Measurements from ENCODE around the gene CLASP2. TPM values are rescaled to one million over a fixed set of nuclear protein-coding genes. Genes with fewer than 3 reads are reported as not detected.

Gene CLASP2
- total and polyA plus RNA-seq, 2 of the 4 experiments (the other 2 are of a cell fraction): 11.9 to 49.1 TPM

DNA sequence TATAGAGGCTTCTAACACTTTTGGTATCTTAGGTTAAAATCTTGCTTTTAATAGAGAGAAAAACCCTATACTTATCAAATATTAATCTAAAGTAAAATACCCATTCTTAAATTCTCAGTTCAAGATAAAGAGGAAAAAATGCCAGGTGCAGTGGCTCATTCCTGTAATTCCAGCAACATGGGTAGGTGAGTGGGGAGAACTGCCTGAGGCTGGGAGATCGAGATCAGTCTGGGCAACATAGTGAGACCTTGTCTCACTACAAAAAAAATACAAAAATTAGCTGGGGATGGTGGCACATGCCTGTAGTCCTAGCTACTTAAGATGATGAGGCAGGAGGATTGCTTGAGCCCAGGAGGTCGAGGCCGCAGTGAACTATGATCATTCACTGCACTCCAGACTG is 135.8 kb downstream of the CLASP2 start:
- Histone ChIP-seq H2AK5ac (ENCODE audit: low read depth, low read length) (no peak overlapping the region), H3K4ac (ENCODE audit: low read depth, low read length) (no peak overlapping the region), H3K79me1 (ENCODE audit: low read depth in 1 of 2, low read length in 2 of 2) (peaks cover 0 to under 1% of the 10 kb centered on the region in 2 experiments; a peak in 1 of 4 replicates), H3K9me1 (ENCODE audit: insufficient read depth, low read length) (peaks cover 3% of the 10 kb centered on the region), H3K9ac (ENCODE audit: low read depth, low read length) (no peak overlapping the region), H3K4me2 (ENCODE audit: low read depth, low read length) (no peak overlapping the region), H4K5ac (ENCODE audit: low read depth, low read length) (no peak overlapping the region), H3K4me1 (ENCODE audit: control insufficient read depth, insufficient read depth, low read length) (peaks cover 3% of the 10 kb centered on the region; the same call in 1 of the 2 replicates), H3K14ac (replicated peaks; ENCODE audit: low read depth, low read length) (no peak overlapping the region), H3K27me3 (ENCODE audit: control insufficient read depth, insufficient read depth, low read length) (no peaks in the 10 kb centered on the region), H4K8ac (ENCODE audit: low read depth in 2 of 2, low read length in 2 of 2) (no peak overlapping the region), H4K91ac (ENCODE audit: insufficient read depth, low read depth, low read length) (no peak overlapping the region), H2AFZ (replicated peaks; ENCODE audit: low read length, poor library complexity) (no peak overlapping the region), H3K27ac (ENCODE audit: insufficient read depth, low read length) (no peak overlapping the region), H3K36me3 (ENCODE audit: control insufficient read depth, insufficient read depth, low read length) (peaks cover 2% of the 10 kb centered on the region; the same call in 1 of the 2 replicates), H3K18ac (ENCODE audit: low read depth, low read length) (no peak overlapping the region), H3K56ac (ENCODE audit: extremely low read depth, insufficient read depth, low read length) (no peak overlapping the region), H2BK20ac (ENCODE audit: low read depth, low read length) (no peak overlapping the region), H3K9me3 (ENCODE audit: control insufficient read depth, insufficient read depth, low read length) (no peaks in the 10 kb centered on the region), H3K4me3 (ENCODE audit: insufficient read depth, low read depth, low read length) (no peak overlapping the region), H4K20me1 (ENCODE audit: insufficient read depth, low read length) (no peaks in the 10 kb centered on the region), H2BK5ac (ENCODE audit: low read depth, low read length, poor library complexity, severe bottlenecking) (no peak overlapping the region), H2BK15ac (ENCODE audit: low read depth, low read length) (no peak overlapping the region), H2BK120ac (ENCODE audit: low read depth, low read length) (no peak overlapping the region), H2AK9ac (replicated peaks; ENCODE audit: low read depth, low read length, poor library complexity) (no peak overlapping the region), H3K23ac (ENCODE audit: low read depth, low read length) (no peak overlapping the region)
- ATAC-seq (ENCODE audit: low read depth): no peak
- dilution Hi-C loops (cut with HindIII; ENCODE audit: low sequenced_read_pairs, unreplicated experiment) (no loop called here), intact Hi-C loops (cut with micrococcal nuclease) (no loop called here), in situ Hi-C loops (cut with MboI; ENCODE audit: low sequenced_read_pairs) (no loop called here)
- ChIA-PET POLR2A (ENCODE audit: unreplicated experiment) (no interaction called here), CTCF (no interaction called here)
- WGBS, 2 experiments (ENCODE audit: extremely low coverage in 2 of 2, insufficient read length in 1 of 2): no CpG with 5 or more reads among the region's 3 CpGs
- BruUV-seq (replicated peaks): no TSS peak
- TF ChIP-seq CEBPB (IDR thresholded peaks at IDR 0.05; ENCODE audit: low read depth, low read length) (no peak), RFX5 (IDR thresholded peaks at IDR 0.05; ENCODE audit: low read depth, low read length) (no peak), MAZ (IDR thresholded peaks at IDR 0.05; ENCODE audit: borderline replicate concordance, low read depth, low read length) (no peak), RCOR1 (IDR thresholded peaks at IDR 0.05; ENCODE audit: insufficient replicate concordance, low read length) (no peak), MXI1 (IDR thresholded peaks at IDR 0.05; ENCODE audit: borderline replicate concordance, low read depth, low read length) (no peak), CHD1 (IDR thresholded peaks at IDR 0.05; ENCODE audit: low read depth, low read length) (no peak), MAFK (IDR thresholded peaks at IDR 0.05; ENCODE audit: low read depth, low read length) (no peak), BHLHE40 (IDR thresholded peaks at IDR 0.05; ENCODE audit: low read depth, low read length) (no peak), POLR2A (IDR thresholded peaks at IDR 0.05; ENCODE audit: low read depth, low read length) (no peak), SMC3 (IDR thresholded peaks at IDR 0.05; ENCODE audit: low read depth, low read length) (no peak), NFE2L2 (IDR thresholded peaks at IDR 0.05; ENCODE audit: low read depth, low read length) (no peak), RAD21 (IDR thresholded peaks at IDR 0.05; ENCODE audit: low read length) (no peak), FOS (IDR thresholded peaks at IDR 0.05; ENCODE audit: low read depth, low read length) (no peak)
- TF ChIP-seq, protein P1, sequence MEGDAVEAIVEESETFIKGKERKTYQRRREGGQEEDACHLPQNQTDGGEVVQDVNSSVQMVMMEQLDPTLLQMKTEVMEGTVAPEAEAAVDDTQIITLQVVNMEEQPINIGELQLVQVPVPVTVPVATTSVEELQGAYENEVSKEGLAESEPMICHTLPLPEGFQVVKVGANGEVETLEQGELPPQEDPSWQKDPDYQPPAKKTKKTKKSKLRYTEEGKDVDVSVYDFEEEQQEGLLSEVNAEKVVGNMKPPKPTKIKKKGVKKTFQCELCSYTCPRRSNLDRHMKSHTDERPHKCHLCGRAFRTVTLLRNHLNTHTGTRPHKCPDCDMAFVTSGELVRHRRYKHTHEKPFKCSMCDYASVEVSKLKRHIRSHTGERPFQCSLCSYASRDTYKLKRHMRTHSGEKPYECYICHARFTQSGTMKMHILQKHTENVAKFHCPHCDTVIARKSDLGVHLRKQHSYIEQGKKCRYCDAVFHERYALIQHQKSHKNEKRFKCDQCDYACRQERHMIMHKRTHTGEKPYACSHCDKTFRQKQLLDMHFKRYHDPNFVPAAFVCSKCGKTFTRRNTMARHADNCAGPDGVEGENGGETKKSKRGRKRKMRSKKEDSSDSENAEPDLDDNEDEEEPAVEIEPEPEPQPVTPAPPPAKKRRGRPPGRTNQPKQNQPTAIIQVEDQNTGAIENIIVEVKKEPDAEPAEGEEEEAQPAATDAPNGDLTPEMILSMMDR (conservative IDR thresholded peaks at IDR 0.05; ENCODE audit: low read depth, low read length): no peak
- TF ChIP-seq, protein P2, sequence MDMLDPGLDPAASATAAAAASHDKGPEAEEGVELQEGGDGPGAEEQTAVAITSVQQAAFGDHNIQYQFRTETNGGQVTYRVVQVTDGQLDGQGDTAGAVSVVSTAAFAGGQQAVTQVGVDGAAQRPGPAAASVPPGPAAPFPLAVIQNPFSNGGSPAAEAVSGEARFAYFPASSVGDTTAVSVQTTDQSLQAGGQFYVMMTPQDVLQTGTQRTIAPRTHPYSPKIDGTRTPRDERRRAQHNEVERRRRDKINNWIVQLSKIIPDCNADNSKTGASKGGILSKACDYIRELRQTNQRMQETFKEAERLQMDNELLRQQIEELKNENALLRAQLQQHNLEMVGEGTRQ (IDR thresholded peaks at IDR 0.05; ENCODE audit: low read depth, low read length): no peak
- TF ChIP-seq, protein P3, sequence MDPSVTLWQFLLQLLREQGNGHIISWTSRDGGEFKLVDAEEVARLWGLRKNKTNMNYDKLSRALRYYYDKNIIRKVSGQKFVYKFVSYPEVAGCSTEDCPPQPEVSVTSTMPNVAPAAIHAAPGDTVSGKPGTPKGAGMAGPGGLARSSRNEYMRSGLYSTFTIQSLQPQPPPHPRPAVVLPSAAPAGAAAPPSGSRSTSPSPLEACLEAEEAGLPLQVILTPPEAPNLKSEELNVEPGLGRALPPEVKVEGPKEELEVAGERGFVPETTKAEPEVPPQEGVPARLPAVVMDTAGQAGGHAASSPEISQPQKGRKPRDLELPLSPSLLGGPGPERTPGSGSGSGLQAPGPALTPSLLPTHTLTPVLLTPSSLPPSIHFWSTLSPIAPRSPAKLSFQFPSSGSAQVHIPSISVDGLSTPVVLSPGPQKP (IDR thresholded peaks at IDR 0.05; ENCODE audit: borderline replicate concordance, low read depth, low read length): no peak
- DNase-seq: no peak

All from IMR-90 (cell line).